HUDEP-2 (cell line): ENCODE results near the gene PDLIM7.

Experiments used
- DNase-seq, 76 experiments: peaks; one replicate each; lab custom pipeline; 2025; ENCODE audit not compliant: unreplicated experiment in 76 of 76; lab: John Stamatoyannopoulos, UW

Gene PDLIM7

GRCh38 chr5:177508221-177508611 lies 10.8 kb upstream of the PDLIM7 start:
- no peak for DNase-seq

GRCh38 chr5:177507596-177508220 lies 10.3 kb upstream of the PDLIM7 start:
- DNase-seq: no peak

GRCh38 chr5:177507165-177507564 lies 9.8 kb upstream of the PDLIM7 start:
- DNase-seq: peak in 10 of 76 experiments; percentile 8 to 21 (median 18)

- DNase-seq: no peak
Observed at GRCh38 chr5:177505075-177505474, 7.7 kb upstream of the PDLIM7 start.

GRCh38 chr5:177504086-177505056 lies 7.0 kb upstream of the PDLIM7 start:
- no peak for DNase-seq

GRCh38 chr5:177503351-177504085 lies 6.1 kb upstream of the PDLIM7 start:
- DNase-seq: no peak

- DNase-seq: no peak
Observed at GRCh38 chr5:177502886-177503285, 5.5 kb upstream of the PDLIM7 start.

- no peak for DNase-seq
Observed at GRCh38 chr5:177501874-177502678, 4.7 kb upstream of the PDLIM7 start.

GRCh38 chr5:177500685-177501522 lies 3.5 kb upstream of the PDLIM7 start:
- DNase-seq: peak in 69 of 76 experiments; percentile 14 to 85 (median 64)

GRCh38 chr5:177499842-177500241 lies 2.4 kb upstream of the PDLIM7 start:
- DNase-seq: no peak

- peak in 33 of 76 experiments; percentile 8 to 61 (median 28) for DNase-seq
Observed at GRCh38 chr5:177498013-177498787, 796 bp upstream of the PDLIM7 start.

GRCh38 chr5:177496727-177497291 lies 595 bp downstream of the PDLIM7 start:
- DNase-seq: peak in 7 of 76 experiments; percentile 14 to 33 (median 19)

- DNase-seq: peak in 11 of 76 experiments; percentile 10 to 33 (median 23)
Observed at GRCh38 chr5:177496070-177496726, 1.2 kb downstream of the PDLIM7 start.

- DNase-seq: peak in 1 of 76 experiments; percentile 21
Observed at GRCh38 chr5:177495243-177496060, 2.0 kb downstream of the PDLIM7 start.

- DNase-seq: peak in 10 of 76 experiments; percentile 12 to 45 (median 18)
Observed at GRCh38 chr5:177494346-177495195, 2.8 kb downstream of the PDLIM7 start.

GRCh38 chr5:177493795-177494345 lies 3.5 kb downstream of the PDLIM7 start:
- no peak for DNase-seq
